HG03025 (cell line): ENCODE measurements around the gene SF3A2.
"Not testable (repeated sequence)": the region's sequence is repeated elsewhere in the genome, so short reads cannot be mapped to it uniquely, and the experiment has no call there.

ENCODE experiments used
- ATAC-seq: cut with Tn5 transposase; IDR thresholded peaks from one replicate; pipeline ENCODE4 v1.9.1; 2021; ENCODE audit warnings: mild to moderate bottlenecking, moderate library complexity; ENCODE audit not compliant: unreplicated experiment, low FRiP score

The SF3A2 gene

DNA sequence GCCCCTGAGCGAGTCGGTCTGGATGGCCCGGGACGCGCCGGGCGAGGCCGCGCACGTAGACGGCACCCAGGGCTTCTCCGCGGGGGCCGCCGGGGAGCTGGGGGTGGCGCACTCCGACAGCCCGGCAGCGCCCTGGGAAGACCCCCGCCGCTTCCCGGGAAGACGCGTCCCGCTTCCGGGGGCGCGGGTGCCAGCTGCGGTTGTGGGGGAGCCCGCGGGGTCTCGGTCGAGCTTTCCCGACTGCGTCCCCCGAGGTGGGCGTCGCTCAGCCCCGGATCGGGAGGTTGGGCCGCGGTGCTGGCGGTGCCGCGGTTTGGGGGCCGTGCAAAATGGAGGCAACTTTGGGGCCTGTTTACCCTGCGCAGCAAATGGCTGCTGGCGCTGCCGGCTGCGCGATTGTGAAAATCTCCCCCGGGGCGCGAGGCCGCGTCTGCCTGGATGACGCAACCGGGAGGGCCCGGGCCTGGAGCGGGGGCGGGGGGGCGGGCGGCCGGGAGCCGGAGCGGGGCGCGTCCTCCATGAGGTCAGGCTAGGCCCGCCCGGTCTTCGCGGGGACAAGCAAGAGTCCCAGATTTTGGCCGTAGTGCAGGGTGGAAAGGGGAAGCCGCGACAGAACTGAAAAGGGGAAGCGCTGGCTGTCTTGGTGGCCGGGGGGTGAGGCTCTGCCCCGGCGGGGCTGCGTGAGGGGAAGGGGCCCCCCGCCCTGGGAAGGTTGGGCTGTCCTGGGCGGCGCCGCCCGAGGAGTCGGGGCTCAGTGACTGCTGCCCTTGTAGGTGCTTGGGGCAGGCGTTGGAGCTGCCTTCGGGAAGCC is 34.0 kb downstream of the SF3A2 start:
- ATAC-seq, result no peak

DNA sequence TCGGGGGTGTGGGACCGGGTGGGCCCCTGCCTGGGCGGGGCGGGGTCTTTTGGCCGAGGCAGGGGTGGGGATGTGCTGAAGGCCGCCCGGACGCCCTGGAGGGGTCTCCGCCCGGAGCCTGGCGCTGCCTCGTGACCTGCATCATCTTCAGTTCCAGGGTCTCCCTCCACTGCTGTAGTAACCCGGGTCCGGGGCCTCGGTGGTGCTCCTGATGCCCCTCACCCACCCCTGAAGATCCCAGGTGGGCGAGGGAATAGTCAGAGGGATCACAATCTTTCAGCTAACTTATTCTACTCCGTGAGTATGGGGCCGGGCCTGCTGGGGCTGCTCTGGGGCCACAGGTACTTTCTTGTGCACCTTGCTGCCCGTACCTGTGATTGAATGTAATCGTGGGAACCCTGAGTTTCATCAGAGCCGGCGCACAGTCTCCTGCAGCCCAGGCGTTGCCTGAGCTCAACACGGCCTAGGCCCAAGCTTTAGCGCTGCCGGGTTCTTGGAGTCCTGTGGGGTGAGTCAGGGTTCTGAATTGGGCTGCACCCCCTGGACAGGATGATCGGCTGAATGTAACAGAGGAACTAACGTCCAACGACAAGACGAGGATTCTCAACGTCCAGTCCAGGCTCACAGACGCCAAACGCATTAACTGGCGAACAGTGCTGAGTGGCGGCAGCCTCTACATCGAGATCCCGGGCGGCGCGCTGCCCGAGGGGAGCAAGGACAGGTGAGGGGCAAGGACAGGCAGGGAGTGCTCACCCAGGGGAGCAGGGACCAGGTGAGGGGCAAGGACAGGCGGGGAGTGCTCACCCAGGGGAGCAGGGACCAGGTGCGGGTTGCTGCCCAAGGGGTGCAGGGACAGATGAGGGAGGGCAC is 34.8 kb downstream of the SF3A2 start:
- ATAC-seq, result no peak

DNA sequence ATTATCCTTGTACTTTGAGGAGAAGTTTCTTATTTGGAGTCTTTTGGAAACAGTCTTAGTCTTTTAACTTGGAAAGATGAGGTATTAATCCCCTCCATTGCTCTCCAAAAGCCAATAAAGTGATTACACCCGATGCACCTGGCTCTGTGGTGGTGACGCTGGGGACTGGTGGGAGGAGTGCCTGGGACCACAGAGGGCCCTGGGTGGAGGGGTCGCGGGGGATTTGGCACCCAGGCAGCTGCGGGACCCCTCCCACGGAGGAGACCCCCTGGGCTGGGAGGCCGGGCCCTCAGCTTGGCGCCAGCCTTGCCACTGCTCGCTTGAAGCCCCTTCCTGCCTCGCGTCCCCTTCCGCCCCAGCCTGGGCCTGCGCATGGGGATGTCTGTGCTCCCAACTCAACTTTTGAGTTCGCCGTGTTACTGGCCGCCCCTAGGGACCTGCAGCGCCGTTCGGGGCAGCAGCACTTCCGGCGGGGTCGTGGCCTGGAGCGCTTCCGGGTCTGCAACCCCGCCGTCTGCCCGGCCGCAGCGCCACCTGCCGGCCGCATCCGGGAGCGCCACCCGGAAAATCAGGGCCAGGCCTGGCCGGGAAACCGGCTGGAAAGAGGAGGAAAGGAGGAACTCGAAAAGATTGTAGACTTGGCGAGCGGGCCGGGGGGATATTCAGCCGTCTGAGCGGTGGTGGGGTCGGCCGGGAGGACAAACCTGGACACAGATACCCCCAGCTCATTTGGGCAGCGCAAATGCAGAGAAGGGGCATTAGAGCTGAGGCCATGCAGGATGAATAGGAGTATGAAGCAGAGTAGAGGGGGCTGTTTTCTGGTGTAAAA is 36.9 kb downstream of the SF3A2 start:
- no peak for ATAC-seq

DNA sequence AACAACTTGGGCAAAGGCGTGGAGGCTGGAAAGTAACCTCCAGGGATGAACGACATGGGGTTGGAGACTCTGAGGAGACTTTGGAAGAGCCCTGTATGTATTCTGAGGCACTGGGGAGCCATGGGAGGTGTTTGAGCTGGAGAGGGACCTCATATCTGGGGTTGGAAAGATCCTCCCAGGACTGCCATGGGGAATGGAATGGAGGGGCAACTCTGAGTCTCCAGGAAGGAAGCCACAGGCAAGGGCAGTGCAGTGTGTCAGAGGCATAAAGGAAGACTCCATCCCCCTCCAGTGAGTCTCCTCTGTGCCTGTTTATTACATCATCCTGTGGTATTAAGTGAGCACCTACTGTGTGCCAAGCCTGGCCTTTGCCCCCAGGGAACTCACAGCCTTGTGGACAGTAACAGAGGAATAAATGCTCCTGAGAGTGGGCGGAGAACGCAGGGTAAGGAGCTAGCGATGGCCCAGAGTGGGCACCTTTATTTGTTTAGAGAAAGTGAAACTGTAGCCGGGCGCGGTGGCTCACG is 37.6 kb downstream of the SF3A2 start:
- no peak for ATAC-seq

DNA sequence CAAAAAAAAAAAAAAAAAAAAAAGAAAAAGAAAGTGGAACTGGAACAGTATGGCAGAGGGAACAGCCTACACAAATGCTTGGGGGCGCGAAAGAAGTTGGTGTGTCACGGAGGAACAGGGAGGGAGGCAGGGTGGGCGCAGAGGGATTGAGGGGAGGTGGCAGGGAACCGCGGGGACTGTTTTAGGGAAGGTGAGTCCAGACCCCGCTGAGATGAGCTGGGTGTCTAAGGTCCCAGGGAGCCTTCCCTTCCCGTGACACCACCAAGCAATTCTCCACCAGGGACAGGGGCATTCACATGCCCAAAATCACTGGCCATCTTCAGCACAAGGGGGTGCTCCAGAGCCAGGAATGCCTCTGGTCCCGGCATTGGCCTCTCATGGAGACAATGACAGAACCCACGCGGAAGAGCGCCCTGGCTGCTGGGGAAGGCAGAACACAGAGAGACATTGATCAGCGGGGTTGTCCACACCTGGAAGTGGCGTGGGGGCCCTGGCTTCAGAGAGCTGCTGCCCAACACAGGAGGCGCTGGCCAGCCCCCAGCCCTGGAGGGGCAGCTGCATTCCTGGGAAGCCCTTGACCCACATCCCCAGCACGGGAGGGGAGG is 38.4 kb downstream of the SF3A2 start:
- ATAC-seq, result no peak

DNA sequence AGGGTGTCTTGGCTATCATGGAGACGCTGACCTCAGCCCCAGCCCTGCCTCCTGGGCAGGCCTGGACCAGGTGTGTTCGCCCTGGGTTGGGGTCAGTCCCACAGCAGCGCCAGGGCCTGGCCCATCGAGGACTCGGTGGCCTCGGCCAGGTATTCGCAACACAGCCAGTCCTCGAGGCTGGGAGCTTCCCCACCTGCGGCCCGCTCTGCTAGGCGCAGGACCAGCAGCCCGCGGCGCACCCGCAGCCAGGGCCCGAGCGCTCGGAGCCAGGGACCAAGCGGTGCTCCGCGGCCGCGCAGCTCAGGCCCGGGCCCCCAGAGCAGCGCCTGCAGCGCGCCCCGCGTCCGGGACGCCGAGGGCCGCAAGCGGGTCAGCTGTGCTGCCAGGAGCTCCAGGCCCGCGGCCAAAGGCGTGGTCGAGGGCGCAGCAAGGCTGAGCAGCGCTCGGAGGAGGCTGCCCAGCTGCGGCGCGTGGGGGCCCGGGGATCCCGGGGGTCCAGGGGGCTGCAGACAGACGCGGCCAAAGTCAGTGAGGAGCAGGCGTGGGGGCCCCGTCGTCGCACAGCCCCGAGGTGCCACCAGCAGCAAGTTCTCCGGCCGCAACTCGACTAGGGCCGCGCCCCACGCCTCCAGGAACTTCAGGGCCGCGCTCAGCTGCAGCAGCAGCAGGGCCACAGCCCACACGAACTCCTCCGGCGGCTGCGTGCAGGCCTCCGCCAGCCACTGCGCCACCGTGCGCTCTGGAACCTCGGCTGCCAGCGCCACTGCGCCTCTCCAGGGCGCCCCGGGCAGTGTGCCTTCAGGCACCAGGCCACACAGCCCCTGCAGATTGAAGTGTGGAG is 39.2 kb downstream of the SF3A2 start:
- no peak for ATAC-seq

DNA sequence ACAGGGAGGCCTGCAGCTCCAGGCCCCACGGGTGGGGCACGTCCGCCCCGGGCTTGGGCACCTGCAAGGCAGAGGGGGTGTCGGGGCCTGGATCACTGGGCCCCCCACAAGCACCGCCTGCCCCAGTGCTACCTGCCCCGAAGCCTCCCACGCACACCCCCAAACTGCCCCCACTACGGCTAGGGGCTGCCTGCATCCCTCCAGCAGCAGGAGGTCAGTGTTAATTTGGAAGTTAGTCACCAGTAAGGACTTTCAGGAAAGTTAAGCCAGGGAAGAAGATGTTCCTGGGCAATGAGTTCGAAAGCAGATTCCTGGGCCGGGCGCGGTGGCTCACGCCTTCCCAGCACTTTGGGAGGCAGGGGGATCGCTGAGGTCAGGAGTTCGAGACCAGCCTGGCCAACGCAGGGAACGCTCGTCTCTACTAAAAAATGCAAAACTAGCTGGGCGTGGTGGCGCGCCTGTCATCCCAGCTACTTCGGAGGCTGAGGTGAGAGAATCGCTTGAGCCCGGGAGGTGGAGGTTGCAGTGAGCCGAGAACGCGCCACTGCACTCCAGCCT is 39.9 kb downstream of the SF3A2 start:
- no peak for ATAC-seq

DNA sequence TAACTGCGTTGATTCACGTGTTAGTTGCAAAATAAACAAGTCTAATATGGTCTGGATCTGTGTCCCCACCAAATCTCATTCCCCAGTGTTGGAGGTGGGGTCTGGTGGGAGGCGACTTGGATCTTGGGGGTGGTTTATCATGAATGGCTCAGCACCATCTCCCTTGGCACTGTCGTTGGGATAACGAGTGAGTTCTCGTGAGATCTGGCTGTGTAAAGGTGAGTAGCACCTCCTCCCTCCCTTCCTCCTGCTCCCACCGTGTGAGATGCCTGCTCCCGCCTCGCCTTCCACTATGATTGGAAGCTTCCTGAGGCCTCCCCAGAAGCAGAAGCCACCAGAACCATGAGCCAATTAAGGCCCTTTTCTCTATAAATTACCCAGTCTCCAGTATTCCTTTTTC is 40.5 kb downstream of the SF3A2 start:
- no peak for ATAC-seq

DNA sequence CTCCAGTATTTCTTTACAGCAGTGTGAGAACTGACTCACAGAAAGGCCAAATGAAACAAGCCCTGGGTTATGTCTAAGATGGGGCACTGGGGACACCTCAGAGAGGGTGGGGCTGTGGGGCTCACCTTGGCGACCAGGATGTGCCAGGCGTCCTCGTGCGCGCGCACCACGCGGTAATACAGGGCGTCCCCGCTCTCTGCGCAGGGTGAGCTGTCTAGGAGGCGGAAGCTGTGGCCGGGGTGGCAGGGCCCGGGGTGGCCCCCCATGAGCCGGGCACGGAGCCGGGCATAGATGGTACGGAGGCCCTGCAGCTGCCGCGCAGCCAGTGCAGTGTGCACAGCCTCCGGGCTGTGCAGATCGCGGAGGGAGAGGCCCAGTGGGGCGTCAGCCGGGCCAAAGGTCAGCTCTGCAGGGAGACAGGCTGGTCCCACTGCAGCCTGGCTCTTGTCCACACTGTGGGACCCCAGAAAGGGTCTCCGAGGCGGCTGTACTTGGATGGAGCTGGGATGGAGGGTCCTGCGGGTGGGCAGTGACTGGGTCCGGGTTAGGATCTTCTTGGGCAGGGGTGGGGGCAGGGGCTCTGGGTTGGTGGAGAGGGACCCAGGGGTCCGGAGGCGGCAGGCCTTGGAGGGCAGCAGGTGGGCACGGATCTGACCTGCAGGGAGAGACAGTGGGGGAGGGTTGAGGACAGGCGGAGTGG is 42.0 kb downstream of the SF3A2 start:
- ATAC-seq, result no peak

DNA sequence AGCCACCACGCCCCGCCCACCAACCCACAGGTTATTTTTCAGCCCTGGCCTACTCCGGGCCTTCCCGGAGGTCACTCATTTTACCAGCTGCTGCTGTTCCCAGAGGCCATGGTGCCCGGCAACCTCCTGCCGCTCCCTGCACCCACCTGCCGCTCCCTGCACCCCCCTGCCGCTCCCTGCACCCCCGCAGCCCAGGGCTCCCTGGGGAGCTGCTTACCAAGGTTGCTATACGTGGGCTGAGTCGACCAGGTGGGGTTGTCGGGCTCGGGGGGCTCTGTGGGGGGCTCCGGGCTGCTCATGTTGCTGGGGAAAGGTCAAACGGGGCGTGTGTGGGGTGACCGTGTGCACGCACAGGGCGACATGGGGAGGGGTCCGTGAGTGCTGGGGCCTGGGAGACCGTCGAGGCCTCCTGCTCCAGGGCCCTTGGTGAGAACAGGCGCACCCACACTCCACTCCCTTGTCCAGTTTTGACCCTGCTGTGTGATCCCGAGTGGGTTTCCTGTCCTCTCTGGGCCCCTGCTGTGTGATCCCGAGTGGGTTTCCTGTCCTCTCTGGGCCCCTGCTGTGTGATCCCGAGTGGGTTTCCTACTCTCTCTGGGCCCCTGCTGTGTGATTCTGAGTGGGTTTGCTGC is 44.1 kb downstream of the SF3A2 start:
- ATAC-seq, result no peak

DNA sequence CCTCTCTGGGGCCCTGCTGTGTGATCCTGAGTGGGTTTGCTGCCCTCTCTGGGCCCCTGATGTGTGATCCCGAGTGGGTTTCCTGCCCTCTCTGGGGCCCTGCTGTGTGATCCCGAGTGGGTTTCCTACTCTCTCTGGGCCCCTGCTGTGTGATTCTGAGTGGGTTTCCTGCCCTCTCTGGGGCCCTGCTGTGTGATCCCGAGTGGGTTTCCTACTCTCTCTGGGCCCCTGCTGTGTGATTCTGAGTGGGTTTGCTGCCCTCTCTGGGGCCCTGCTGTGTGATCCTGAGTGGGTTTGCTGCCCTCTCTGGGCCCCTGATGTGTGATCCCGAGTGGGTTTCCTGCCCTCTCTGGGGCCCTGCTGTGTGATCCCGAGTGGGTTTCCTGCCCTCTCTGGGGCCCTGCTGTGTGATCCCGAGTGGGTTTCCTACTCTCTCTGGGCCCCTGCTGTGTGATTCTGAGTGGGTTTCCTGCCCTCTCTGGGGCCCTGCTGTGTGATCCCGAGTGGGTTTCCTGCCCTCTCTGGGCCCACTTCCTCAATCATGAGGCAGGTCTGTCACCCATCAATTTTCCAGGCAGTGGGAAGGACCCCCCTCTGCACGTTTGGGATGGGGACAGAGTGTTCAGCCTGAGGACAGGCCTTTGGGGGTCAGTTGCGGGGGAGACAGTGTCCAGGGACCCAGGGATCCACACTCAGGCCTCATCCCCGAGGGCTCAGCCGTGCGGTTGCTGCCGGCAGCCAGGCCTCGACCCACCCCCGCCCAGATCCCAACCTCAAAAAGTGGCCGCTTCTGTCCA is 44.8 kb downstream of the SF3A2 start:
- not testable (repeated sequence) for ATAC-seq

DNA sequence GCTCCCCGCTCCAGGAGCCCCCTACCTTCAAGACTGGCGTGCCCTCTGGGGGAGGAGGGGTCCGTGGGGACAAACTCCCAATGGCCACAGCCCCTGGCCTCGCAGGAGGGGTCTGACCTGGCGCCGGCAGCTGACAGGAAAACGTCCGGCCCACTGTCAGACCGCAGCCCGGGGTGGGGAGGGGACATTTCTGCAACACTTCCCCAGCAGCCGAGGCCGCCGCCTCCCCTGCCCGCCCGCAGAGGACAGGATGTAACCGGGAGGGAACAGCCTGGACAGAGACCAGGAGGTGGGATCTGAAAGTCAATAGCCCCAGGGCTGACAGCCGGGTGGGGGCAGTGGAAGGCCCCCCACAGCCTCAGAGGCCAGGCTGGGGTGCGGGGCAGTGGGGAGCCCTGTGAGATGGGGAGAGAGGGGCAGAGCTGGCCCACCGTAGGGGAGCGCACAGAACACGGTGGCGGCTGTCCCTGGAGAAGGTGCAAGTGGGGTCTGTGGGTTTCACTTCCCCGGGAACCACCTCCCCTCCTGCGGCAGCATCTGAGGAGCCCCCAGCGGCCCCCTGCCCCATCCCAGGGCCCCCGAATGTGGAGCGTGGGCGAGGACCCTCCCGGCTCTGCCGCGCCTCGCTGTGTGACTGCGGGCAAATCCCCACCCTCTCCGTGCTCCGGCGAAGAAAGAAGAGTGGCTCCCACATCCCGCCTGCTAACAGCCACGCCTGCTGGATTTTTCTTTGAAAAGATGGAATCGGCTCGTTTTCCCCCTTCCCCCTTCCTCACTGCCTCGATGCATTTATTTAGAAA is 45.6 kb downstream of the SF3A2 start, which contains the start of gene PEAK3:
Gene PEAK3, minus strand, starts transcription at position 114 of the 800 bp plus-strand sequence. CDS start 1,244 bp downstream, outside the sequence.
- ATAC-seq, result no peak

DNA sequence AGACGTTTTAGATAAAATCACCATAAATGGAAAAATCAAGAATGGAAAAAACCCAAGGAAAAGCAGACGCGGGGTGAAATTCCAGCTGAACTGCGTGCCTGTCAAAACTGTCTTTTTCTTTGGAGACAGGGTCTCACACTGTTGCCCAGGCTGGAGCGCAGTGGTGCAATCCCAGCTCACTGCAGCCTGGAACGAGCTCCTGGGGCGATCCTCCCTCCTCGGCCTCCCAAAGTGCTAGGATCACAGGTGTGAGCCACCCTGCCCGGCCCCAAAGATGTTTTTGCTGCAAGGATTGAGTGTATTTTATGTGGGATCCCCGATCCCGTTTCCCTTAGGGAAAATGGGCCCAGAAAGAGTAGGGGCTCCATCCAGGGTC is 46.2 kb downstream of the SF3A2 start:
- ATAC-seq, result no peak

DNA sequence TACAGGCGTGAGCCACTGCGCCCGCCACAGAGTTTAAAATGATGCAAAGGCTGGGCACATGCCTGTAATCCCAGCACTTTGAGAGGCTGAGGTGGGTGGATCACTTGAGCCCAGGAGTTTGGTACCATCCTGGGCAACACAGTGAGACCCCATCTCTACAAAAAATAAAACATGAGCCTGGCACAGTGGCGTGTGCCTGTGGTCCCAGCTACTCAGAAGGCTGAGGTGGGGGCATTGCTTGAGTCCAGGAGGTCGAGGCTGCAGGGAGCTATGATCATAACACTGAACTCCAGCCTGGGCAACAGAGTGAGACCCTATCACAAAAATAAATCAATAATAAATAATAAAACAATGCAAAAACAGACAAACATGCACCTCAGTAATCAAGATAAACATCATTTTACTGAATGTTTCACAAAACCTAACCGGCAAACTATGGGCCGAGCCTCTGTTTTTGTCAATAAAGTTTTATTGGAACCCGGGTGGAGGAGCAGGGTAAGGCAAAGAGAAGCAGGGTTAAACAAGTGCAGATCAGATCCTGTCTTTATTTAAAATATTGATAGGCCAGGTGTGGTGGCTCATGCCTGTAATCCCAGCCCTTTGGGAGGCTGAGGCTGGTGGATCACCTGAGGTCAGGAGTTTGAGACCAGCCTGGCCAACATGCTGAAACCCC is 47.3 kb downstream of the SF3A2 start:
- no peak for ATAC-seq

DNA sequence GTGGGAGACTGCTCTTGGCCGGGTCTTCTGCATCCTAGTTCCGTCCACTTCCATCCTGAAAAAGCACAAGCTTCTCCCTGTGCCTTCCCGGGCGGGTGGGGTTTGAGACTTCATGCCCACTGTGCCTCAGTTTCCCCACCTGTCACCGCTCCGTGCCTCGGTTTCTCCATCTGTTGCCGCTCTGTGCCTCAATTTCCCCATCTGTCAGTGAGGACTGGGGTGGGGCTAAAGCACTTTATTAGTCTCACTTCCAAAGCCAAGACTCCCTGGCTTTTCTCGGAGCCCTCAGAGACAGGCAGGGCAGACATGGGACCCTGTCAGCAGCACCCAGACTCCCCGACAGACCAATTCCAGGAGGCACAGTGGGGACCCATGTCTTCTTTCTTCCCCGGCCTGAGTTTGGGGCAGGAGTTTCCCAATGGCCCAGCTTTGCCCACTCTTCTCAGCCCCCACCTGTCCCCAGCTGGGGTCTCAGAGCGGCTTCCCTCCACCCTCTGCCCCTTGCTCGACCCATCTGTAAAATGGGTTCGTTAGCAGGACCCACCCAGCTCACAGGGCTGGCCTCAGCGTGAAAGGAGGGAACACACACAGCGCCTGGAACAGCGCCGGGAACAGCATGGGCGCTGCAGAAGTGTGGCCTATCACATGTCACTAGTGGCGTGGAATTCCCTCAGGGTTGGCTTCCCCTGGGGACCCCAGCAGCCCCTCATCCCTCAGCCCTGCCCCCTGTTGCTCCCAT is 49.9 kb downstream of the SF3A2 start:
- no peak for ATAC-seq
